Uterus (tissue), 2 donors: ENCODE results near the gene EXTL1.

ENCODE experiments used
- CTCF ChIP-seq, 4 experiments: fragments of 200-600 bp in 2 of 4; fragments of 450-650 bp in 2 of 4; sonication (generic) in 2 of 4; IDR thresholded peaks; one replicate each; pipeline ENCODE4 v1.5.1; 2016 to 2019; ENCODE audit warnings: antibody characterized with exemption in 4 of 4, mild to moderate bottlenecking in 2 of 4, moderate library complexity in 1 of 4
- POLR2A ChIP-seq, 2 donors: fragments of 450-650 bp; IDR thresholded peaks; one replicate each; pipeline ENCODE4 v1.6.1; 2016; ENCODE audit warnings: antibody characterized with exemption in 2 of 2, mild to moderate bottlenecking in 1 of 2, moderate library complexity in 1 of 2

- TF ChIP-seq CTCF (IDR thresholded peaks at IDR 0.05) (no peak), POLR2A (IDR thresholded peaks at IDR 0.05) (no peak)
Observed at GRCh38 chr1:26021647-26022403, at the start of gene EXTL1.
